Left lung (tissue), 10 donors: ENCODE data around the gene ASMTL. TPM values are rescaled to one million over a fixed set of nuclear protein-coding genes. Genes with fewer than 3 reads are reported as not detected.

Experiments used
- ATAC-seq: fragments of 200-7000 bp; cut with Tn5 transposase; one replicate; pipeline ENCODE4 v1.9.1; 2020; ENCODE audit warnings: moderate library complexity
- DNase-seq, 4 donors: peaks; one replicate each; pipeline ENCODE4 v3.0.0-alpha.2; 2013 to 2020
- H3K27ac ChIP-seq, 2 donors: fragments of 200-600 bp; sonication (generic) in 1 of 2; one replicate each; pipeline versions ENCODE4 v1.5.0 to v1.8.0; 2020 to 2021
- H3K27me3 ChIP-seq, 2 donors: fragments of 200-600 bp; sonication (generic) in 1 of 2; one replicate each; pipeline versions ENCODE4 v1.5.0 to v1.8.0; 2020 to 2021
- H3K36me3 ChIP-seq, 2 donors: fragments of 200-600 bp; sonication (generic) in 1 of 2; one replicate each; pipeline versions ENCODE4 v1.5.0 to v1.8.0; 2020 to 2021
- H3K4me1 ChIP-seq, 2 donors: fragments of 200-600 bp; one replicate each; pipeline ENCODE4 v1.8.0; 2021
- H3K4me3 ChIP-seq, 2 donors: fragments of 200-600 bp; sonication (generic) in 1 of 2; one replicate each; pipeline versions ENCODE4 v1.5.0 to v1.8.0; 2020 to 2021; ENCODE audit warnings: mild to moderate bottlenecking in 1 of 2
- H3K9me3 ChIP-seq, 2 donors: fragments of 200-600 bp; sonication (generic) in 1 of 2; one replicate each; pipeline versions ENCODE4 v1.5.0 to v1.8.0; 2020 to 2021
- CTCF ChIP-seq, 2 donors: fragments of 200-600 bp; sonication (generic) in 1 of 2; IDR thresholded peaks; one replicate each; pipeline versions ENCODE4 v1.5.0 to v1.8.0; 2021; ENCODE audit warnings: antibody characterized with exemption in 2 of 2
- intact Hi-C, 2 donors: fragments of 100-400 bp; cut with DNase I; formaldehyde crosslinking; loops; one replicate each; pipeline versions ENCODE4 v1.11.2 to v1.14.2; 2022
- polyA plus RNA-seq, 6 donors: library from polyadenylated mRNA; unstranded; fragments of 120-200 nt; gene quantifications; one replicate each; pipeline ENCODE4 v1.2.1, GENCODE V29; 2013; ENCODE audit not compliant: insufficient read length in 6 of 6
- total RNA-seq, 2 donors: library from RNA; stranded (reverse); fragmentation: NEBNext Ultra II Directional; extraction: Animal tissue kit (Norgen Biotek cat#: 25700); gene quantifications; one replicate each; pipeline ENCODE4 v1.2.1, GENCODE V29; 2021
- donor health status: DM: no; HTN: yes; CAD: no.
- donor health status: DM: no; HTN: no; CAD: no.

Gene ASMTL
- total and polyA plus RNA-seq, 8 donors: 18.6 to 32.0 (median 24.8) TPM

- TF ChIP-seq CTCF (IDR thresholded peaks at IDR 0.05): no peak
- intact Hi-C loops: no loop called here
- Histone ChIP-seq H3K27ac (no peak overlapping the region), H3K27me3 (no peaks in the 10 kb centered on the region), H3K36me3 (peaks cover 0 to 58% of the 10 kb centered on the region in 2 donors), H3K4me3 (no peak overlapping the region), H3K9me3 (no peaks in the 10 kb centered on the region), H3K4me1 (peaks cover 0 to 16% of the 10 kb centered on the region in 2 donors)
- ATAC-seq (no peak), DNase-seq (peak in 1 of 4 donors; percentile 76)
These were observed 54.0 kb downstream of the ASMTL start for GRCh38 chrX:1398431-1399340.

GRCh38 chrX:1397441-1398270, 55.1 kb downstream of the ASMTL start:
- DNase-seq (peak in 1 of 4 donors; percentile 49), ATAC-seq (no peak)
- H3K27ac ChIP-seq: no peak overlapping the region
- peaks cover 0 to 49% of the 10 kb centered on the region in 2 donors for H3K36me3 ChIP-seq
- no peak overlapping the region for H3K4me3 ChIP-seq
- no peaks in the 10 kb centered on the region for H3K27me3 ChIP-seq
- H3K4me1 ChIP-seq: peaks cover 4 to 23% of the 10 kb centered on the region in 2 donors
- intact Hi-C loops: no loop called here
- no peaks in the 10 kb centered on the region for H3K9me3 ChIP-seq
- TF ChIP-seq CTCF (IDR thresholded peaks at IDR 0.05): no peak

DNA sequence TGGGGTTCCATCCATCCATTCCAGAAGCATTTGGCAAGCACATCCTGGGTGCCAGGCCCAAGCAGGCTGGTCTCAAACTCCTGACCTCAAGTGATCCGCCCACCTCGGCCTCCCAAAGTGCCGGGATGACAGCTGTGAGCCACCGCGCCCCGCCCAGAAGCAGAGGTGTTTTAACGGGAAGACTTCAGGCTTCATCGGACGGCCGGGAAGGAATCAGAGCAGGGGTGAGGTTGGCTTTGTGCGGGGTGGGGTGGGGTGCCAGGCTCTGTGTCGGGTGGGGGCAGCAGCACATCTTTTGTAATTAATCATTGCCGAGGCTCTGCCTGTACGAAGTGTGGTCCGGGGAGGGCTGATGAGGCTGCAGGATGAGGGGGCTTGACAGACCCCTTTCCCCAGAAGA, 55.7 kb downstream of the ASMTL start:
- intact Hi-C loops: no loop called here
- Histone ChIP-seq H3K27me3 (no peaks in the 10 kb centered on the region), H3K27ac (no peak overlapping the region), H3K9me3 (no peaks in the 10 kb centered on the region), H3K4me3 (no peak overlapping the region), H3K36me3 (peaks cover 0 to 47% of the 10 kb centered on the region in 2 donors), H3K4me1 (peaks cover 4 to 23% of the 10 kb centered on the region in 2 donors)
- no peak for TF ChIP-seq CTCF (IDR thresholded peaks at IDR 0.05)
- ATAC-seq (no peak), DNase-seq (peak in 1 of 4 donors; percentile 55)

- DNase-seq (no peak), ATAC-seq (no peak)
- no peak overlapping the region for H3K27ac ChIP-seq
- intact Hi-C loops: no loop called here
- no peak overlapping the region for H3K4me3 ChIP-seq
- no peaks in the 10 kb centered on the region for H3K27me3 ChIP-seq
- peaks cover 0 to 39% of the 10 kb centered on the region in 2 donors for H3K36me3 ChIP-seq
- H3K9me3 ChIP-seq: no peaks in the 10 kb centered on the region
- peaks cover 8 to 29% of the 10 kb centered on the region in 2 donors for H3K4me1 ChIP-seq
- no peak for TF ChIP-seq CTCF (IDR thresholded peaks at IDR 0.05)
These were observed 57.0 kb downstream of the ASMTL start for GRCh38 chrX:1395646-1396216.
